OCI-M2 (cell line): ENCODE data around the gene ARPIN.
"Not testable (repeated sequence)": the region's sequence is repeated elsewhere in the genome, so short reads cannot be mapped to it uniquely, and the experiment has no call there.

Experiments
- DNase-seq: peaks from one replicate; lab custom pipeline; 2025; ENCODE audit not compliant: unreplicated experiment; lab: John Stamatoyannopoulos, UW

Gene ARPIN

DNA sequence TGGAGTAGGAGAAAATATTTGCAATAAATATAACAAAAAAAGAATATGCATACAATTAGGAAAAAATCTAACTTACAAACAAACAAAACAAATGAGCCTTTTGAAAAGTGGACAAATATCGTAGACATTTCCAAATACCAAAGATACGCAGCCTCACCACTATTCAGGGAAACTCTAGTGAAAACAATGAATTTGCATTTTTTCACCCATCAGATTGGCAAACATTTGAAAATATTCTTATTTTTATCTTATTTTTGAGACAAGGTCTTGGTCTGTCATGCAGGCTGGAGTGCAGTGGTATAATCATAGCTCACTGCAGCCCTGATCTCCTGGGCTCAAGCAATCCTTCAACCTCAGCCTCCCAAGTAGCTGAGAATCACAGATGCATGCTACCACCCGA is 34.4 kb downstream of the ARPIN start:
- no peak for DNase-seq

GRCh38 chr15:89877083-89877425 is 35.7 kb downstream of the ARPIN start:
- DNase-seq: no peak

DNA sequence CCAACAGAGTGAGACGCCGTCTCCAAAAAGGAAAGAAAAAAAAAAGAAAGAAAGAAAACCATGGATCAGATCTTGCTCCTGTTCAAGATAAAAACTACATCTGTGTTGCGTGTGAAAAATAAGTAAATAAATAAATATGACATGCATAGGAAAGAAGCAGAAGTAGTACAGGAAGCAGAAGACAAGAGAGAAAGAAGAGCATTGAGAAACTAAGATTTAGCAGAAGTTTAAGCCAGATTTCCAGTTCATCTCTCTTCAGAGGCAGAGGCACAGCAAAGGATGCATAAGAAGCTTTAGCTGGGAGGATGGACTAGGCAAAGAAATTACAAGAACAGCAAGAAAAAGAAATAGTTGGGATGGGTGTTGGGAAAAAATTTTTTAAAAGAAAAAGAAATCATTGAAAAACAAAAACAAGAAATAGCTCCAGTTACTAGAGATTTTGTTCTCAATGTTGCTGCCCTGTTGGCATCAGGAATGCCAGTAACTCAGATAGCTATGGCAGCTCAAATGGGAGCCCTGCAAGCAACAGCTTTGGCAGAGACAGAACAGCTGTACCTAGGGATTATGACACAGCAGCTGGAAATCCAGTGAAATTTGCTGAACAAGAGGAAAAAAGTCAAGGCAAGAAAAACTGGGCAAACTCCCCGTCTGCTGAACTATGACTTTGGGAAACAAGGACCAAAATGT is 36.2 kb downstream of the ARPIN start:
- DNase-seq: no peak

GRCh38 chr15:89875741-89876140 is 37.0 kb downstream of the ARPIN start:
- DNase-seq: no peak

- peak; percentile 7 for DNase-seq
These were observed 37.7 kb downstream of the ARPIN start for GRCh38 chr15:89874926-89875564.

- DNase-seq: no peak
These were observed 42.0 kb downstream of the ARPIN start for GRCh38 chr15:89870688-89871288.

DNA sequence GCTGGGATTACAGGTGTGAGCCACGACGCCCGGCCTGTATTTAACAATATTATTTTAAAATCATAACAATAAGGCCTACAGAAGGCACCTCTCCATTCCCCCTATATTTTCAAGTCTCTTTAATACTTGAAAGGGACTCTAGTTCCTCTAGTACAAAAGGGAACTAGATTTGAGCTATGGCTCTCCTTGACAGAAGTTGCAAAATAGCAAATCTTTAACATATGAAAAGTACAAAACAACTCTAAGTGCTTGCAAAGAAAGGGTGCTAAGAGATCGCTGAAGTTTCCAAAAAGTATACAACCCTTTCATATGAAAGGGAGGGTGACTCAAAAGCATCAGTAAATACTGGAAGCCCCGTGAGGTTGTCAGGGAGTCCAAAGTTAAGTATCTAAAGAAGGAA is 42.7 kb downstream of the ARPIN start:
- no peak for DNase-seq

DNA sequence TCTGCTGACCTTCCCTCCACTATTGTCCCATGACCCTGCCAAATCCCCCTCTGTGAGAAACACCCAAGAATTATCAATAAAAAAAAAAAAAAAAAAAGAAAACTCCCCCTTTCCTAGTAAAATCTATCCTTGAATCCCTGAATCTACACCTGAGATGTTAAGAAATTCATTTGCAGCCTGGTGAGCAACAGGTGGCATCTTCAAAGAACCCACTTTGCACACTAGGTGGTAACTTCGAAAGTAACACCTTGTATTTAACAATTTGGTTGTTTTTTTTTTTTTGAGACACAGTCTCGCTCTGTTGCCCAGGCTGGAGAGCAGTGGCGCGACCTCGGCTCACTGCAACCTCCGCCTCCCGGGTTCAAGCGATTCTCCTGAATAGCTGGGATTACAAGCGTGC is 43.3 kb downstream of the ARPIN start:
- not testable (repeated sequence) for DNase-seq

GRCh38 chr15:89864958-89865739 is 47.6 kb downstream of the ARPIN start:
- no peak for DNase-seq

GRCh38 chr15:89863918-89864317 is 48.8 kb downstream of the ARPIN start:
- no peak for DNase-seq

DNA sequence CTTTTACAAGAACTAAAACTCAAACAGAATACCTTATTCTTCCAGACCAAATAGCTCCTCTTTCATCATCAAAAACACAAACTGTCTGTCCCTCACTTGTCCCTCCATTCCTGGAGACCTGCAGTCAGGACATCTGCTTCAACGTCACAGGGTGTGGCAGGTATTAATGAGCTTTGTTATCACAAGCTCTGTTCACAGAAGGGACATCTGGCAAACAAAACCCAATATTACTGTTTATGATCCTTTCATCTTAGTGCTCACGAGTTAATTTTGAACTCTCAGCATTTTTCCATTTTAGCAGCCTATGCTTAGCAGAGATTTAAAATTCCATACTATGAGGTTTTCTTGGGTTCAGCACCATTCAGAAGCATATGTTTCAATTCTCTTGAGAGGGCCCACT is 51.9 kb downstream of the ARPIN start:
- no peak for DNase-seq

DNA sequence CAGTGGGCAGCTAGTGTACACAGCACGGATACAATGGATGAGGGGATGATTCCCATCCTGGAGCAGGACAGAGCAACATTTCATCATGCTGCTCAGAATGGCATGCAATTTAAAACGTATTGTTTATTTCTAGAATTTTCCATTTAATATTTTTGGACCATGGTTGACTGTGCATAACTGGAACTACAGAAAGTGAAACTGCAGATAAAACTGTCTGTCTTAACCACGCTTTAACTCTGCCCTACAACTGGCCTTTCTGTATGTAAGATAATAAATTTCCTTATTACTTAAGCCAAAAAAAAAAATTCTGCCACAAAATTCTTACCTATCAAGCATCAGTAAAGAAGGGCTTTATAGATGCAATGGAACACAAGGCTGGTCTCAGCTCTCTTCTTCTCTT is 52.3 kb downstream of the ARPIN start:
- no peak for DNase-seq

DNA sequence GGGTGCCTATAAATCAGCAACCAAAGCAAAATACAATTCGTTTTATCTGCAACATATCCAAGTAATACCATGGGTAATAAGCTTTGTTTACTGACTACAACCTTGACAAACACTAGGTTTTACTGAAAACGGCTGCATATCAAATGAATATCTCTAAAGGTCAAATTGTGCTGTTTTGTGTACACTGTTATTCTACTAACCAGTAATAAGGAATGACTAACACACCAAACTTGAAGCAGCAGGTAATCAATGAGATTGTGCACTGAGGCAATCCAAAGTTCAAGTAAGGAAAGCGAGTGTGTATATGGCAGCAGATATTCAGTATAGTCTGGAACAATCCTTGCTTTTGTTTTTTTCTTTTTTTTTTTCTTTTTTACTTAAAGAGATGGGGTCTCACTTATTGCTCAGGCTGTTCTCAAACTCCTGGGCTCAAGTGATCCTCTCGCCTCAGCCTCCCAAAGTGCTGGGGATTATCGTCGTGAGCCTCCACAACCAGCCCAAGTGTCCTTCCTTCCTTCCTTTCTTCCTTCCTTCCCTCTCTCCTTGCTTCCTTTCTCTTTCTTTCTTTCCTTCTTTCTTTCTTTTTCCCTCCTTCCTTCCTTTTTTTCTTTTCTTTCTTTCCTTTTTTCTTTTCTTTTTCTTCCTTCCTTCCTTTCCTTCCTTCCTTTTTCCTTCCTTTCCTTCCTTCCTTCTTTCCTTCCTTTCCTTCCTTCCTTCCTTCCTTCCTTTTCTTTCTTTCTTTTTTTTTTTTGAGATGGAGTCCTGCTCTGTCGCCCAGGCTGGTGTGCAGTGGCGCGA is 53.9 kb downstream of the ARPIN start:
- DNase-seq: no peak

- no peak for DNase-seq
These were observed 55.1 kb downstream of the ARPIN start for GRCh38 chr15:89857673-89858072.

- DNase-seq: no peak
These were observed 56.8 kb downstream of the ARPIN start for GRCh38 chr15:89855948-89856347.

DNA sequence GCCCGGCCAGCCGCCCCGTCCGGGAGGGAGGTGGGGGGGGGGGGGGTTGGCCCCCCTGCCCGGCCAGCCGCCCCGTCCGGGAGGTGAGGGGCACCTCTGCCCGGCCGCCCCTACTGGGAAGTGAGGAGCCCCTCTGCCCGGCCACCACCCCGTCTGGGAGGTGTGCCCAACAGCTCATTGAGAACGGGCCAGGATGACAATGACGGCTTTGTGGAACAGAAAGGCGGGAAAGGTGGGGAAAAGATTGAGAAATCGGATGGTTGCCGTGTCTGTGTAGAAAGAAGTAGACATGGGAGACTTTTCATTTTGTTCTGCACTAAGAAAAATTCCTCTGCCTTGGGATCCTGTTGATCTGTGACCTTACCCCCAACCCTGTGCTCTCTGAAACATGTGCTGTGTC is 57.9 kb downstream of the ARPIN start:
- not testable (repeated sequence) for DNase-seq

DNA sequence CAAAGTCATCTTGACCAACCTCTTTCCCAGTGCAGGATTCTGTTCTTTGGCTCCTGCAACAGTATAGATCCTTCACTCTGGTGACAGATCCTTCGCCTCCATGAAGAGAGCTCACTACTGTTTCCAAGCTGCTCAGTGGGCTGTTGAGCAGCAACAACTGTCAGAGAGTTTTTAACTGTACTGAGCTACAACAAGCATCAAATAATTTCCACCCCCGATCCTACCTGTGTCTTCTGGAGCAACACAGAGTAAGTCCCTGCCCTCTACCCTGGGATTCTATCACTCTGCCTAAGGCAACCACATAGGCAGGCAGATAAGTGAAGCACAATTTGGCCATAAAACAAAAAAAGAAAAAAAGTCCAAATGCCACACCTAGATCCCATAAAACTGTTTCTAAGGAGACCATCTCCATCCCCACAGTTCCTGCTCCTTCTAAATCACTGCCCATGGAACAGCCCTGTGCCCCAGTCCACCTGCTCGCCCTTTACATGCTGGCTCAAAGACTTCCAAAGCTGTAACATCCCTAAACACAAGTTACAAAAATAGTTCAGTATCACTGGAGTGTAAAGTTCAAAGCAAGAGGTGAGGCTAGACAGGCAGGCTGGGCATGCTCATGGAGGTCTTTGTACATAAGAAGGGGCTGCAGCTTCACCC is 60.3 kb downstream of the ARPIN start:
- DNase-seq: no peak

GRCh38 chr15:89851673-89852341 is 60.9 kb downstream of the ARPIN start:
- no peak for DNase-seq

GRCh38 chr15:89848970-89849292 is 63.8 kb downstream of the ARPIN start:
- DNase-seq: no peak

DNA sequence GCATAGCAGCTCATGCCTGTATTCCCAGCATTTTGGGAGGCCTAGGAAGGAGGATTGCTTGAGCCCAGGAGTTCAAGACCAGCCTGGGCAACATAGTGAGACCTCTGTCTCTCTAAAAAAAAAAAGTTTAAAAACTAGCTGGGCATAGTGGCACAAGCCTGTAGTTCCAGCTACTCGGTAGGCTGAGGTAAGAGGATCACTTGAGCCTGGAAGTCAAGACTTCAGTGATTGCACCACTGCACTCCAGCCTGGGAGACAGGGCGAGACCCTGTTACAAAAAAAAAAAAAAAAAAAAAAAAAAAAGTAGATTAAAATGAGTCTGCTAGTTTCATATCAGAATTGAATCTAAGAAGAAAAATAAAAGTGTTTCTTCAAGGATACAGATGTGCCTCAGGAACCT is 65.7 kb downstream of the ARPIN start:
- no peak for DNase-seq
